Superior temporal gyrus (tissue), 1 donor: ENCODE measurements around the gene ABTB2.

Experiments used
- DNase-seq: peaks from one replicate; pipeline ENCODE4 v3.0.0-alpha.2; 2016; ENCODE audit errors: extremely low spot score

ABTB2 gene

GRCh38 chr11:34105079-34105956, 252.5 kb downstream of the ABTB2 start, which contains the start of gene NAT10:
TSS of gene NAT10 (plus strand) at chr11:34105629. CDS start at chr11:34108226, 2,597 bp downstream.
- DNase-seq = peak; percentile 99

GRCh38 chr11:34104680-34105078, 253.1 kb downstream of the ABTB2 start:
- no peak for DNase-seq
